GM23338 (cell line): Measurements from ENCODE around the gene FANCL. TPM values are rescaled to one million over a fixed set of nuclear protein-coding genes. Genes with fewer than 3 reads are reported as not detected.

Experiments used
- ATAC-seq: fragments of 200-7000 bp; cut with Tn5 transposase; 3 replicates; pipeline ENCODE4 v1.9.1; 2020
- DNase-seq: peaks from one replicate; pipeline ENCODE4 v3.0.0-alpha.2; 2015; ENCODE audit warnings: low spot score
- H2AFZ ChIP-seq: fragments of 200-600 bp; sonication (generic); 2 replicates; pipeline ENCODE4 v1.8.0; 2016; ENCODE audit warnings: antibody characterized with exemption, mild to moderate bottlenecking, moderate library complexity
- H3F3A ChIP-seq: fragments of 200-600 bp; sonication (generic); replicated peaks from 2 replicates; pipeline ENCODE4 v1.8.0; 2017; ENCODE audit warnings: antibody characterized with exemption, mixed run types, low read depth
- H3K27ac ChIP-seq: fragments of 200-600 bp; sonication (generic); 2 replicates; pipeline ENCODE4 v1.6.1; 2016; ENCODE audit warnings: low read depth
- H3K27me3 ChIP-seq: fragments of 200-600 bp; sonication (generic); 2 replicates; pipeline ENCODE4 v1.8.0; 2016; ENCODE audit warnings: mild to moderate bottlenecking, mixed run types, moderate library complexity; ENCODE audit not compliant: insufficient read depth
- H3K36me3 ChIP-seq: fragments of 200-600 bp; sonication (generic); 2 replicates; pipeline ENCODE4 v1.8.0; 2016; ENCODE audit warnings: mild to moderate bottlenecking; ENCODE audit not compliant: insufficient read depth
- H3K4me1 ChIP-seq: fragments of 200-600 bp; sonication (generic); 2 replicates; pipeline ENCODE4 v1.8.0; 2016; ENCODE audit warnings: mild to moderate bottlenecking, moderate library complexity; ENCODE audit not compliant: insufficient read depth
- H3K4me2 ChIP-seq: fragments of 200-600 bp; sonication (generic); 2 replicates; pipeline ENCODE4 v1.7.1; 2017; ENCODE audit warnings: mixed run types
- H3K4me3 ChIP-seq: fragments of 200-600 bp; sonication (generic); 2 replicates; pipeline ENCODE4 v1.6.1; 2016; ENCODE audit warnings: mixed run types
- H3K79me2 ChIP-seq: fragments of 200-600 bp; sonication (generic); replicated peaks from 2 replicates; pipeline ENCODE4 v1.8.0; 2017; ENCODE audit warnings: mild to moderate bottlenecking; ENCODE audit not compliant: insufficient read depth
- H3K9me2 ChIP-seq: fragments of 200-600 bp; sonication (generic); 2 replicates; pipeline ENCODE4 v1.8.0; 2017; ENCODE audit not compliant: insufficient read depth
- H4K20me1 ChIP-seq: fragments of 200-600 bp; sonication (generic); replicated peaks from 2 replicates; pipeline ENCODE4 v1.8.0; 2017; ENCODE audit warnings: mild to moderate bottlenecking; ENCODE audit not compliant: insufficient read depth
- H3K27ac Mint-ChIP-seq: 2 replicates; pipeline ENCODE4 v1.8.0; 2020; ENCODE audit warnings: inconsistent platforms, mild to moderate bottlenecking, moderate library complexity, mixed read lengths
- H3K27me3 Mint-ChIP-seq: 3 replicates; pipeline ENCODE4 v1.8.0; 2022; ENCODE audit warnings: low read depth, mild to moderate bottlenecking, moderate library complexity, mixed read lengths, inconsistent platforms; ENCODE audit not compliant: insufficient read depth, poor library complexity
- H3K36me3 Mint-ChIP-seq: 3 replicates; pipeline ENCODE4 v1.8.0; 2021; ENCODE audit warnings: low read depth, mild to moderate bottlenecking, inconsistent platforms, moderate library complexity, mixed read lengths
- H3K4me1 Mint-ChIP-seq: 3 replicates; pipeline ENCODE4 v1.8.0; 2020; ENCODE audit warnings: mild to moderate bottlenecking, inconsistent platforms, mixed read lengths
- H3K4me3 Mint-ChIP-seq: 3 replicates; pipeline ENCODE4 v1.8.0; 2021; ENCODE audit warnings: moderate library complexity, mild to moderate bottlenecking, inconsistent platforms, mixed read lengths
- H3K9me3 Mint-ChIP-seq: 3 replicates; pipeline ENCODE4 v1.8.0; 2020; ENCODE audit warnings: moderate library complexity, mild to moderate bottlenecking, inconsistent platforms, mixed read lengths
- CREB1 ChIP-seq: fragments of 250-450 bp; sonication (Bioruptor Pico); IDR thresholded peaks from 2 replicates; pipeline ENCODE4 v1.5.0; 2020; ENCODE audit warnings: low read depth, mild to moderate bottlenecking, moderate library complexity
- EZH2 ChIP-seq: fragments of 200-600 bp; sonication (generic); IDR thresholded peaks from one replicate; pipeline ENCODE4 v1.8.0; 2017; ENCODE audit warnings: antibody characterized with exemption, mild to moderate bottlenecking, low read depth; ENCODE audit not compliant: unreplicated experiment
- NANOG ChIP-seq: IDR thresholded peaks from 2 replicates; pipeline ENCODE4 v1.6.1; 2016; ENCODE audit warnings: antibody characterized with exemption, borderline replicate concordance
- polyA plus RNA-seq: library from polyadenylated mRNA; unstranded; fragments of >200 nt; fragmentation: Nextera tagmentation; extraction: Ambion mirVana; gene quantifications from 2 replicates; pipeline ENCODE4 v1.2.1, GENCODE V29; 2016
- total RNA-seq: library from RNA; depleted of rRNA; stranded (reverse); fragments of >200 nt; shearing (Covaris generic); gene quantifications from 2 replicates; pipeline ENCODE4 v1.2.3, GENCODE V29; 2014
- TF ChIP-seq, protein P1 (sequence below): fragments of 250-450 bp; sonication (Bioruptor Pico); IDR thresholded peaks from 2 replicates; pipeline ENCODE4 v1.5.0; 2020; ENCODE audit warnings: mild to moderate bottlenecking, moderate library complexity

Gene FANCL
- total and polyA plus RNA-seq, 2 experiments from 2014 or later, result 90.4 to 97.8 TPM

DNA sequence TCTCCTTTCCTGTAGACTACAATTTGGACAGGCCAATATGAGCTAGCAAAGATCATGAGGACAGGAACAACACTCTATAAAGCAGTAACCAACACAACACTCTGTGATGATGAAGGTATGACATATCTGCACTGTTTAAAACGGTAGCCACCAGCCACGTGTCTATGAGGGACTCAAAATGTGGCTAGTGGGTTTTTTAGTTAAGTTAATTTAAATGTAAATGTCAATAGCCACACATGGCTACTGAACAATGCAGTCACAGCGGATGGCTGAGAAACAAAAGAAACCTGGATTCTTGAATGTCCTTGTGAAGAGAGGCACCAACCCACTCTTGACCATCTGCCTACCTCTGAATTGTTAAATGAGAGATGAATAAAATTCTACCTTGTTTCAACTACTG lies 33.9 kb downstream of the FANCL start:
- H3K36me3 ChIP-seq, result peaks cover 6% of the 10 kb centered on the region
- Mint-ChIP-seq H3K9me3 (peaks cover 23% of the 10 kb centered on the region), H3K36me3 (peaks cover 41% of the 10 kb centered on the region), H3K27me3 (no peaks in the 10 kb centered on the region), H3K4me3 (peak overlapping the region; percentile 8; the same call in 1 of the 3 replicates), H3K4me1 (peaks cover 36% of the 10 kb centered on the region), H3K27ac (peak overlapping the region; percentile 85)
- no peaks in the 10 kb centered on the region; the same call in 1 of the 2 replicates for H3K79me2 ChIP-seq
- no peaks in the 10 kb centered on the region for H3F3A ChIP-seq
- no peak overlapping the region for H2AFZ ChIP-seq
- H3K4me2 ChIP-seq, result peak overlapping the region; percentile 36
- TF ChIP-seq, protein P1, sequence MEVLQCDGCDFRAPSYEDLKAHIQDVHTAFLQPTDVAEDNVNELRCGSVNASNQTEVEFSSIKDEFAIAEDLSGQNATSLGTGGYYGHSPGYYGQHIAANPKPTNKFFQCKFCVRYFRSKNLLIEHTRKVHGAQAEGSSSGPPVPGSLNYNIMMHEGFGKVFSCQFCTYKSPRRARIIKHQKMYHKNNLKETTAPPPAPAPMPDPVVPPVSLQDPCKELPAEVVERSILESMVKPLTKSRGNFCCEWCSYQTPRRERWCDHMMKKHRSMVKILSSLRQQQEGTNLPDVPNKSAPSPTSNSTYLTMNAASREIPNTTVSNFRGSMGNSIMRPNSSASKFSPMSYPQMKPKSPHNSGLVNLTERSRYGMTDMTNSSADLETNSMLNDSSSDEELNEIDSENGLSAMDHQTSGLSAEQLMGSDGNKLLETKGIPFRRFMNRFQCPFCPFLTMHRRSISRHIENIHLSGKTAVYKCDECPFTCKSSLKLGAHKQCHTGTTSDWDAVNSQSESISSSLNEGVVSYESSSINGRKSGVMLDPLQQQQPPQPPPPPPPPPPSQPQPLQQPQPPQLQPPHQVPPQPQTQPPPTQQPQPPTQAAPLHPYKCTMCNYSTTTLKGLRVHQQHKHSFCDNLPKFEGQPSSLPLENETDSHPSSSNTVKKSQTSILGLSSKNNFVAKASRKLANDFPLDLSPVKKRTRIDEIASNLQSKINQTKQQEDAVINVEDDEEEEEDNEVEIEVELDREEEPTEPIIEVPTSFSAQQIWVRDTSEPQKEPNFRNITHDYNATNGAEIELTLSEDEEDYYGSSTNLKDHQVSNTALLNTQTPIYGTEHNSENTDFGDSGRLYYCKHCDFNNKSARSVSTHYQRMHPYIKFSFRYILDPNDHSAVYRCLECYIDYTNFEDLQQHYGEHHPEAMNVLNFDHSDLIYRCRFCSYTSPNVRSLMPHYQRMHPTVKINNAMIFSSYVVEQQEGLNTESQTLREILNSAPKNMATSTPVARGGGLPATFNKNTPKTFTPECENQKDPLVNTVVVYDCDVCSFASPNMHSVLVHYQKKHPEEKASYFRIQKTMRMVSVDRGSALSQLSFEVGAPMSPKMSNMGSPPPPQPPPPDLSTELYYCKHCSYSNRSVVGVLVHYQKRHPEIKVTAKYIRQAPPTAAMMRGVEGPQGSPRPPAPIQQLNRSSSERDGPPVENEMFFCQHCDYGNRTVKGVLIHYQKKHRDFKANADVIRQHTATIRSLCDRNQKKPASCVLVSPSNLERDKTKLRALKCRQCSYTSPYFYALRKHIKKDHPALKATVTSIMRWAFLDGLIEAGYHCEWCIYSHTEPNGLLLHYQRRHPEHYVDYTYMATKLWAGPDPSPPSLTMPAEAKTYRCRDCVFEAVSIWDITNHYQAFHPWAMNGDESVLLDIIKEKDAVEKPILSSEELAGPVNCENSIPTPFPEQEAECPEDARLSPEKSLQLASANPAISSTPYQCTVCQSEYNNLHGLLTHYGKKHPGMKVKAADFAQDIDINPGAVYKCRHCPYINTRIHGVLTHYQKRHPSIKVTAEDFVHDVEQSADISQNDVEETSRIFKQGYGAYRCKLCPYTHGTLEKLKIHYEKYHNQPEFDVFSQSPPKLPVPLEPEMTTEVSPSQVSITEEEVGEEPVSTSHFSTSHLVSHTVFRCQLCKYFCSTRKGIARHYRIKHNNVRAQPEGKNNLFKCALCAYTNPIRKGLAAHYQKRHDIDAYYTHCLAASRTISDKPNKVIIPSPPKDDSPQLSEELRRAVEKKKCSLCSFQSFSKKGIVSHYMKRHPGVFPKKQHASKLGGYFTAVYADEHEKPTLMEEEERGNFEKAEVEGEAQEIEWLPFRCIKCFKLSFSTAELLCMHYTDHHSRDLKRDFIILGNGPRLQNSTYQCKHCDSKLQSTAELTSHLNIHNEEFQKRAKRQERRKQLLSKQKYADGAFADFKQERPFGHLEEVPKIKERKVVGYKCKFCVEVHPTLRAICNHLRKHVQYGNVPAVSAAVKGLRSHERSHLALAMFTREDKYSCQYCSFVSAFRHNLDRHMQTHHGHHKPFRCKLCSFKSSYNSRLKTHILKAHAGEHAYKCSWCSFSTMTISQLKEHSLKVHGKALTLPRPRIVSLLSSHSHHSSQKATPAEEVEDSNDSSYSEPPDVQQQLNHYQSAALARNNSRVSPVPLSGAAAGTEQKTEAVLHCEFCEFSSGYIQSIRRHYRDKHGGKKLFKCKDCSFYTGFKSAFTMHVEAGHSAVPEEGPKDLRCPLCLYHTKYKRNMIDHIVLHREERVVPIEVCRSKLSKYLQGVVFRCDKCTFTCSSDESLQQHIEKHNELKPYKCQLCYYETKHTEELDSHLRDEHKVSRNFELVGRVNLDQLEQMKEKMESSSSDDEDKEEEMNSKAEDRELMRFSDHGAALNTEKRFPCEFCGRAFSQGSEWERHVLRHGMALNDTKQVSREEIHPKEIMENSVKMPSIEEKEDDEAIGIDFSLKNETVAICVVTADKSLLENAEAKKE (CRISPR knock-in tag), result peak; percentile 84
- no peak for TF ChIP-seq EZH2
- H3K4me1 ChIP-seq, result peaks cover 7% of the 10 kb centered on the region; the same call in 1 of the 2 replicates
- DNase-seq (peak; percentile 64), ATAC-seq (peak; percentile 97)
- no peak overlapping the region for H3K4me3 ChIP-seq
- no peak overlapping the region for H3K27ac ChIP-seq
- H3K27me3 ChIP-seq, result no peaks in the 10 kb centered on the region
- no peaks in the 10 kb centered on the region for H4K20me1 ChIP-seq
- H3K9me2 ChIP-seq, result no peaks in the 10 kb centered on the region

DNA sequence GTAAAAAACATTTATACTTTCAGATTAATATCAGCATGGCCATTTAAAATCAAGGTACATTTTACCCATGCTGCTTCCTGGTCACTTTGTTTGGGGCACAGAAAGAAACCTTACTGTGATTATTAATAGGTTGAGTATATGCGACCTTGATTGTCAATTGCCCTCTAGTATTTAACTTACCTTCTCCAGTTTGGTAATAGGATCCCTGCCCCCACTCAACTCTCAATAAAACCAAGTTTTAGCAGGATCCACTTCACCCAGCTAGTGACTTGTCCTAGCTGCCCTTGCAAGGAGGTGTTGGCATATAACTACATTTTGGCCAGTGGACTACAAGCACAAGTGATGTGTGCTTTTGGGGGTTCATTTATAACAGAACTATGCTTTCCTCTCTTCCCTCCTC lies 34.3 kb downstream of the FANCL start:
- H3K9me2 ChIP-seq, result no peaks in the 10 kb centered on the region
- H3K36me3 Mint-ChIP-seq, result peaks cover 39% of the 10 kb centered on the region
- no peak overlapping the region for H3K27ac ChIP-seq
- H3K27me3 ChIP-seq, result no peaks in the 10 kb centered on the region
- H3K79me2 ChIP-seq, result no peaks in the 10 kb centered on the region; the same call in 1 of the 2 replicates
- H3F3A ChIP-seq, result no peaks in the 10 kb centered on the region
- peaks cover 7% of the 10 kb centered on the region; the same call in 1 of the 2 replicates for H3K4me1 ChIP-seq
- peaks cover 36% of the 10 kb centered on the region for H3K4me1 Mint-ChIP-seq
- H3K27ac Mint-ChIP-seq, result peak overlapping the region; percentile 85
- DNase-seq, result peak; percentile 21
- ATAC-seq, result peak; percentile 52
- peaks cover 19% of the 10 kb centered on the region for H3K9me3 Mint-ChIP-seq
- no peak overlapping the region for H3K4me3 ChIP-seq
- H3K36me3 ChIP-seq, result peaks cover 4% of the 10 kb centered on the region
- H3K27me3 Mint-ChIP-seq, result no peaks in the 10 kb centered on the region
- no peaks in the 10 kb centered on the region for H4K20me1 ChIP-seq
- peak overlapping the region; percentile 36 for H3K4me2 ChIP-seq
- 0 out of 3 replicates have a peak overlapping the region, but pooled peaks have one; percentile 4 for H3K4me3 Mint-ChIP-seq
- H2AFZ ChIP-seq, result no peak overlapping the region
- TF ChIP-seq NANOG (no peak), CREB1 (CRISPR knock-in tag) (no peak)
- TF ChIP-seq, protein P1 (CRISPR knock-in tag), result no peak
